22Rv1 (cell line): ENCODE measurements around the gene CAPN11.

Experiments
- CTCF ChIP-seq: fragments of 450-650 bp; IDR thresholded peaks from 2 replicates; pipeline ENCODE4 v1.5.1; 2017; ENCODE audit warnings: mild to moderate bottlenecking
- ZFX ChIP-seq: fragments of 450-650 bp; IDR thresholded peaks from 2 replicates; pipeline ENCODE4 v1.6.1; 2017; ENCODE audit warnings: antibody characterized with exemption, borderline replicate concordance

- TF ChIP-seq CTCF (no peak), ZFX (no peak)
Observed at GRCh38 chr6:44201638-44202303, 43.2 kb downstream of the CAPN11 start.
